ENCODE results near the gene CYP27B1. TPM values are rescaled to one million over a fixed set of nuclear protein-coding genes. Genes with fewer than 3 reads are reported as not detected.
"Not testable (repeated sequence)": the region's sequence is repeated elsewhere in the genome, so short reads cannot be mapped to it uniquely, and the experiment has no call there.

The CYP27B1 gene
- total RNA-seq, 1 experiment from 2014 or later = 0.07 TPM

DNA sequence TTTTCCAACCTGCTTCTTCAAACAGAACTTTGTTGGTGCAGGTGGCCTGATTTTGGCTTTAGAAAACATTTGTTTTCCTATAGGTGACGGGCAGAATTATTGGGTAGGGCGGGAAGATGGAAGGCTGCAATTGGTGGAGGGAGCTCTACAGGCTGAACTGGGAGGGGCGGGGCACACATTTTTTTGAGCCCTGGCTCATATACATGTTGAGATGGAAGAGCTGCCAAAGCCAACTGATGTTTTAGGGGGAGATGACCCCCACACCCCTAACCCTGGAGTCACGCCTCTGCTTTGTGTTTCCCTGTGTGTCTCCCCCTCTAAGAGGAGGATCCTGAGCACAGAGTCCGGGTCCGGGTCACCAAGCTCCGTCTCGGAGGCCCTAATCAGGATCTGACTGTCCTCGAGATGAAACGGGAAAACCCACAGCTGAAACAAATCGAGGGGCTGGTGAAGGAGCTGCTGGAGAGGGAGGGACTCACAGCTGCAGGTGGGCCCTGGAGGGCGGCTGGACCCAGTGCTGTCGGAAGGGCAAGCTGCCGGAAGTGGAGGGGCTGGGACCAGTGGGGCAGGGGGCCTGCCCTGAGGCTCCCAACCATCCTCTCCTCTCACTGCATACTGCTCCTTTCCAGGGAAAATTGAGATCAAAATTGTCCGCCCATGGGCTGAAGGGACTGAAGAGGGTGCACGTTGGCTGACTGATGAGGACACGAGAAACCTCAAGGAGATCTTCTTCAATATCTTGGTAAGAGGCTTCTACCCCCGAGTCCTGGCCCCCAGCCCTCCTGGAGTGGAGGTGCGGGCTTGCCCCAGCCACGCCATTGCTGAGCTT is 46.9 kb downstream of the CYP27B1 start:
- in situ Hi-C loops (cut with HindIII; ENCODE audit: low pct_unique_long_range_greater_than_20kb, low sequenced_read_pairs) = no loop called here
- DNase-seq (ENCODE audit: low read depth) = no peak

DNA sequence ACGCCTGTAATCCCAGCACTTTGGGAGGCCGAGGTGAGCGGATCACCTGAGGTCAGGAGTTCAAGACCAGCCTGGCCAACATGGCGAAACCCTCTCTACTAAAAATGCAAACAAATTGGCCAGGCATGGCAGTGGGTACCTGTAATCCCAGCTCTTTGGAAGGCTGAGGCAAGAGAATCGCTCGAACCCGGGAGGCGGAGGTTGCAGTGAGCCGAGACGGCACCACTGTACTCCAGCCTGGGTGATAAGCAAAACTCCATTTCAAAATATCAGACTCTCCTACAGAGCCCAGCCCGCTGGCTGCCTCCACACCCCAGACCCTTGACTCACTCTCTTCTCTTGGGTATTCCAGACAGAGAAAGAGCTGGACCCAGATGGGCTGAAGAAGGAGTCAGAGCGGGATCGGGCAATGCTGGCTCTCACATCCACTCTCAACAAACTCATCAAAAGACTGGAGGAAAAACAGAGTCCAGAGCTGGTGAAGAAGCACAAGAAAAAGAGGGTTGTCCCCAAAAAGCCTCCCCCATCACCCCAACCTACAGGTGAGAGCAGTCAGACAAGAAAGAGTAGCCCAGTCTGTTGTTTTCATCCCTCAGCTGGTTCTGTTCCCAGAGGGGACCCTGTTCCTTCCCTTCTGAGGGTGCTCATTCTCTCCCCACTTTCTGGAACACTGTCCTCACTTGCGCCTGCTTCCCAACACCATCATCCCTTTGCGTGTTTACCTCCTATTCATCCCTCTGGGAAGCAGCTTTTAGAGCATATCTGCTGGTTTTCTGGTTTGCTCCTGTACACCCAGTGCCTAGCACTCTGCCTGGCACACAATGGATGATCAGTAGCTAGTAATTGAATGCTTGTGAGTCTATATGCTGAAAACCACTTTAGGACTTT is 48.0 kb downstream of the CYP27B1 start:
- no peak for DNase-seq (ENCODE audit: low read depth)
- in situ Hi-C loops (cut with HindIII; ENCODE audit: low pct_unique_long_range_greater_than_20kb, low sequenced_read_pairs) = no loop called here

DNA sequence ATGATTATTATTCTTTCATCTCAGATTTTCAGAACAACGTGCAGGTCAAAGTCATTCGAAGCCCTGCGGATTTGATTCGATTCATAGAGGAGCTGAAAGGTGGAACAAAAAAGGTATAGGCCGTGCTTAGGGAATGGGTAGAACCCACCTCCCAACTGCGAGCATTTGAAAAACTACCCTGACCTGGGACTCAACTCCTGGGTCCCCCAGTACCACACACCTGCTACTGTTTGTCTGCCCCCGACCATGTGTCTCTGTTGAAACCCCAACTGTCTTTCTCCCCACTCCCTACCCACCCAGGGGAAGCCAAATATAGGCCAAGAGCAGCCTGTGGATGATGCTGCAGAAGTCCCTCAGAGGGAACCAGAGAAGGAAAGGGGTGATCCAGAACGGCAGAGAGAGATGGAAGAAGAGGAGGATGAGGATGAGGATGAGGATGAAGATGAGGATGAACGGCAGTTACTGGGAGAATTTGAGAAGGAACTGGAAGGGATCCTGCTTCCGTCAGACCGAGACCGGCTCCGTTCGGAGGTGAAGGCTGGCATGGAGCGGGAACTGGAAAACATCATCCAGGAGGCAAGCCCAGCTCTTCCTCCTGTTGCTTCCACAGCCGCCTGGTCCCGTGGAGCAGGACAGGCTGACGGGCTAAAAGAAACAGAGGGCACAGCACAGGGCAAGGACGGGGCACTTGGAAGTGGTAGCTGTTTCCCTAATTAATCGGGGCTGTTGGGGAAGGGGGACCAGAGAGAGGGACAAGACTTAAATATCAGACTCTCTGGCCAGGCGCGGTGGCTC is 48.8 kb downstream of the CYP27B1 start:
- DNase-seq (ENCODE audit: low read depth) = no peak
- in situ Hi-C loops (cut with HindIII; ENCODE audit: low pct_unique_long_range_greater_than_20kb, low sequenced_read_pairs) = no loop called here

DNA sequence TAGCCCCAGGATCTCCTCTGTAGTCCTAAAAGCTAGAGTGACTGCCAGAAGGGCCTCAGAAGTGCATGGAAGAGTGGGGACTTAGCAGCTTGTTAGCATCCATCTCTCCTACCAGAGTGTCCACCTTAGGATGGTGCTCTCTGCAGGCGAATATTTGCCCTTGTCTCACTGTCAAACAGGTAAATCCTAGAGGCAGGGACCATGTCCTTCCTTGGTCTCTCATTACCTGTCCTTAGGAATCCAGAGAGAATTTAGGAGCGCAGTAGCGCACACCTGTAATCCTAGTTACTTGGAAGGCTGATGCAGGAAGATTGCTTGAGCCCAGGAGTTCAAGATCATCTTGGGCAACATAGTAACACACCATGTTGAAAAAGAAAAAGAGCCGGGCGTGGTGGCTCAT is 49.7 kb downstream of the CYP27B1 start:
- no peak for DNase-seq (ENCODE audit: low read depth)
- in situ Hi-C loops (cut with HindIII; ENCODE audit: low pct_unique_long_range_greater_than_20kb, low sequenced_read_pairs) = no loop called here

DNA sequence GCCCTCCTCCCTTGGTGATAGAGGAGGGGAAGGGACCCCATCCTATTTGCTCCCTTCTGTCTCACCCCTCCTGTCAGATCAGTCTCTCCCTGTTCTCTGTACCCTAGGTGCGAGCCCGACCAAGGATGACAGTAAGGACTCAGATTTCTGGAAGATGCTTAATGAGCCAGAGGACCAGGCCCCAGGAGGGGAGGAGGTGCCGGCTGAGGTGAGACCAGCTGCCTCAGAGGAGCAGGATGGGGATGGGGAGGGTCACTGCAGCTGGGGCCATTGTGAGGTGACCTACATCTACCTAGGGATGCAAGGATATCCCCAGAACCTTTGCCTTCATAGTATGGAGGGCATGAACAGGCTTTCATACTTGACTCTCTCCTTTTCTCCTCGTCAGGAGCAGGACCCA is 50.6 kb downstream of the CYP27B1 start:
- in situ Hi-C loops (cut with HindIII; ENCODE audit: low pct_unique_long_range_greater_than_20kb, low sequenced_read_pairs) = no loop called here
- DNase-seq (ENCODE audit: low read depth) = no peak

DNA sequence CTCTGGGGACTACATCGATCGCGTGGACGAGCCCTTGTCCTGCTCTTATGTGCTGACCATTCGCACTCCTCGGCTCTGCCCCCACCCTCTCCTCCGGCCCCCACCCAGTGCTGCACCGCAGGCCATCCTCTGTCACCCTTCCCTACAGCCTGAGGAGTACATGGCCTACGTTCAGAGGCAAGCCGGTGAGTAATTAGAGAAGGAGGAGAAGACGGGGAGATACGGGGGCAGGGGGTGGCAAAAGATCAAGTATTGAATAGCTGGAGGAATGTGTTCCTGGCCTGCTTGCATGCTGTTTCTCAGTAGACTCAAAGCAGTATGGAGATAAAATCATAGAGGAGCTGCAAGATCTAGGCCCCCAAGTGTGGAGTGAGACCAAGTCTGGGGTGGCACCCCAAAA is 51.1 kb downstream of the CYP27B1 start:
- DNase-seq (ENCODE audit: low read depth) = no peak

DNA sequence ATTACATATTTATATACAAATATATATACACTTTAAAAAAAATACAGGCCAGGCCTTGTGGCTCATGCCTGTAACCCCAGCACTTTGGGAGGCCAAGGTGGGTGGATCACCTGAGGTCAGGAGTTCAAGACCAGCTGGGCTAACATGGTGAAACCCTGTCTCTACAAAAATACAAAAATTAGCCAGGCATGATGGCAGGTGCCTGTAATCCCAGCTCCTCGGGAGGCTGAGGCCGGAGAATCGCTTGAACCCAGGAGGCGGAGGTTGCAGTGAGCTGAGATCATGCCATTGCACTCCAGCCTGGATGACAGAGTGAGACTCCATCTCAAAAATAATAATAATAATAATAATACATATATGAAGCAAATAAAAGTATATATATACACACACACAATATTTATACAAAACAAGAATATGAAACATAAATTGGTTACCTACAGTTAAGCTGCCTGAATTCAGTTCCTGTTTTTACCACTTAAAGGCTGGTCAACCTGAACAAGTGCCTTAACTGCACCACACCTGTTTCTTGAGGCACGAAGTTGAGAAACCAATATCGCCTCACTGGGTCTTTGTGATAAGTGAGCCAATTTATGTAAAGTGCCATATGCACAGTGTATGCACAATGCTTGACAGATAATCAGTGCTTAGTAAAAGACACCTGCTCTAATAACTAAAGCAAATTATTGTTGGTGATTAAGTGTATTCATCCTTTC is 51.7 kb downstream of the CYP27B1 start:
- DNase-seq (ENCODE audit: low read depth); in situ Hi-C loops (cut with HindIII; ENCODE audit: low pct_unique_long_range_greater_than_20kb, low sequenced_read_pairs): not testable (repeated sequence)

More for the DNA sequence above, 51.1 kb downstream of the CYP27B1 start:
- in situ Hi-C loops (cut with HindIII; ENCODE audit: low pct_unique_long_range_greater_than_20kb, low sequenced_read_pairs) = no loop called here

DNA sequence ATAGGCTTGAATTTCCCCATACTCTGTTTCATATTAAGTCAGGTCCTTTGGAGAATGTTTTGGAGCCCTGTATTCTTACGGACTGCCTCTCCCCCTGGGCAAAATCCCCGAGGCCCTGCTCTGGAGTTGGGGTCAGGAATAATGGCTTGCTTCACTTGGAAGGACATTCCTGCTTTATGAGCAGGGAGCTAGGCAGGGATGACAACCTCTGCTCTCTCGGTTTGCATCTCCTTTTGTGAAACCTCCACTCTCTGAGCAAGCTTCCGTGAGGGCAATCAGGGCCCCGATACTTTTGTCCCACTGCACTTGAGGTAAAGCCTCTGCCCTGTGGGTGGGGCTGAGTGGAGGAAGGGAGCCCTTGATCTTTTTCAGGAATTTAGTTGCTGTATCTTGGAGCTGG is 53.7 kb downstream of the CYP27B1 start:
- in situ Hi-C loops (cut with HindIII; ENCODE audit: low pct_unique_long_range_greater_than_20kb, low sequenced_read_pairs) = no loop called here
- no peak for DNase-seq (ENCODE audit: low read depth)

DNA sequence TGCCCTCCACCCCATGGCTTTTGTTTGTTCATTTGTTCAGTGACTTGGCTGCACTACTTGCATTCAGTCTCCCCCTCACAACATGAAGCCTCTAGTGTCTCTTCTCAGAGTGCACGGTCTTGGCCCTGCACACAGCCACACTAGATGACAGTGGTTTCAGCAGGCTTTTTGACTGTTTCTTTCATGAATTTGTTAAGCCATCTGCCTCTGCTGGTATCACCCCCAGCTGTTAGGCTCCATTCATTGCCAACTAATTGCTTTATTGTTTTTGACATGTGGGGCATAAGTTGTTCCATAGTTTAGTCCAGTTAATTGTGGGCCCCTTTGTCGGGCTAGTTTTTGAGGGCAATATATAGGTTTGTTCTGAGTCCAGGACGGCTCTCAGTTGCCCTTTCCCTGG is 54.2 kb downstream of the CYP27B1 start:
- DNase-seq (ENCODE audit: low read depth) = no peak
- in situ Hi-C loops (cut with HindIII; ENCODE audit: low pct_unique_long_range_greater_than_20kb, low sequenced_read_pairs) = no loop called here

Other genes starting within 250 kb of the CYP27B1 start
- gene DDIT3, start 246.6 kb downstream of the CYP27B1 start, total RNA-seq (2014; rRNA removed; shearing (Covaris generic); ENCODE audit: low replicate concordance) = 19.6 and 64.7 TPM in 2 replicates
- gene MBD6, start 244.3 kb downstream of the CYP27B1 start, total RNA-seq (2014; rRNA removed; shearing (Covaris generic); ENCODE audit: low replicate concordance) = 4.3 and 8.3 TPM in 2 replicates
- 358 and 362 TPM in 2 replicates for gene DCTN2, start 219.9 kb downstream of the CYP27B1 start, total RNA-seq (2014; rRNA removed; shearing (Covaris generic); ENCODE audit: low replicate concordance)
- gene KIF5A, start 217.0 kb downstream of the CYP27B1 start, total RNA-seq (2014; rRNA removed; shearing (Covaris generic); ENCODE audit: low replicate concordance) = not detected in 2 replicates
- gene PIP4K2C, start 175.9 kb downstream of the CYP27B1 start, total RNA-seq (2014; rRNA removed; shearing (Covaris generic); ENCODE audit: low replicate concordance) = 33.7 and 39.2 TPM in 2 replicates
- 9.6 and 14.4 TPM in 2 replicates for gene DTX3, start 162.3 kb downstream of the CYP27B1 start, total RNA-seq (2014; rRNA removed; shearing (Covaris generic); ENCODE audit: low replicate concordance)
- gene ARHGEF25, start 155.6 kb downstream of the CYP27B1 start, total RNA-seq (2014; rRNA removed; shearing (Covaris generic); ENCODE audit: low replicate concordance) = 43.3 and 58.6 TPM in 2 replicates
- 64.3 and 66.6 TPM in 2 replicates for gene B4GALNT1, start 133.9 kb downstream of the CYP27B1 start, total RNA-seq (2014; rRNA removed; shearing (Covaris generic); ENCODE audit: low replicate concordance)
- 185 and 187 TPM in 2 replicates for gene OS9, start 72.9 kb downstream of the CYP27B1 start, total RNA-seq (2014; rRNA removed; shearing (Covaris generic); ENCODE audit: low replicate concordance)
- gene AGAP2, start 28.3 kb downstream of the CYP27B1 start, total RNA-seq (2014; rRNA removed; shearing (Covaris generic); ENCODE audit: low replicate concordance) = 0.46 and 1.1 TPM in 2 replicates
- gene TSPAN31, start 22.0 kb downstream of the CYP27B1 start, total RNA-seq (2014; rRNA removed; shearing (Covaris generic); ENCODE audit: low replicate concordance) = 103 and 136 TPM in 2 replicates
- gene CDK4, start 14.8 kb downstream of the CYP27B1 start, total RNA-seq (2014; rRNA removed; shearing (Covaris generic); ENCODE audit: low replicate concordance) = 463 and 654 TPM in 2 replicates
- 8.0 and 16.6 TPM in 2 replicates for gene MARCHF9, start 12.0 kb downstream of the CYP27B1 start, total RNA-seq (2014; rRNA removed; shearing (Covaris generic); ENCODE audit: low replicate concordance)
- gene METTL1, start 5.0 kb upstream of the CYP27B1 start, total RNA-seq (2014; rRNA removed; shearing (Covaris generic); ENCODE audit: low replicate concordance) = 30.4 and 118 TPM in 2 replicates
- gene EEF1AKMT3, start 5.5 kb upstream of the CYP27B1 start, total RNA-seq (2014; rRNA removed; shearing (Covaris generic); ENCODE audit: low replicate concordance) = 10.5 and 12.6 TPM in 2 replicates
- gene TSFM, start 15.7 kb upstream of the CYP27B1 start, total RNA-seq (2014; rRNA removed; shearing (Covaris generic); ENCODE audit: low replicate concordance) = 25.5 and 49.0 TPM in 2 replicates
- gene AVIL, start 51.7 kb upstream of the CYP27B1 start, total RNA-seq (2014; rRNA removed; shearing (Covaris generic); ENCODE audit: low replicate concordance) = not detected in 2 replicates
- 47.5 and 73.7 TPM in 2 replicates for gene CTDSP2, start 79.7 kb upstream of the CYP27B1 start, total RNA-seq (2014; rRNA removed; shearing (Covaris generic); ENCODE audit: low replicate concordance)
- gene ATP23, start 174.5 kb upstream of the CYP27B1 start, total RNA-seq (2014; rRNA removed; shearing (Covaris generic); ENCODE audit: low replicate concordance) = 15.3 and 27.9 TPM in 2 replicates

All from Caki2 (cell line).